Cardiac fibroblast (primary cell): Measurements from ENCODE around the gene CBLN1.
"Not testable (repeated sequence)": the region's sequence is repeated elsewhere in the genome, so short reads cannot be mapped to it uniquely, and the experiment has no call there.

Experiments
- DNase-seq, 2 donors: peaks; one replicate each; pipeline versions ENCODE4 v3.0.0 to v3.0.0-alpha.2; 2010; ENCODE audit warnings: low read depth in 2 of 2
- H3K4me3 ChIP-seq, 2 donors: replicated peaks in 1 of 2; 1 replicate in 1 of 2; 2 replicates in 1 of 2; pipeline ENCODE4 v1.5.1; 2011; ENCODE audit warnings: low read depth in 2 of 2, low read length in 2 of 2, mild to moderate bottlenecking in 2 of 2, moderate library complexity in 1 of 2
- TF ChIP-seq, protein P1 (sequence below): IDR thresholded peaks from one replicate; pipeline ENCODE4 v1.5.1; 2011; ENCODE audit warnings: low read depth, mild to moderate bottlenecking, low read length, inconsistent platforms

CBLN1 gene

DNA sequence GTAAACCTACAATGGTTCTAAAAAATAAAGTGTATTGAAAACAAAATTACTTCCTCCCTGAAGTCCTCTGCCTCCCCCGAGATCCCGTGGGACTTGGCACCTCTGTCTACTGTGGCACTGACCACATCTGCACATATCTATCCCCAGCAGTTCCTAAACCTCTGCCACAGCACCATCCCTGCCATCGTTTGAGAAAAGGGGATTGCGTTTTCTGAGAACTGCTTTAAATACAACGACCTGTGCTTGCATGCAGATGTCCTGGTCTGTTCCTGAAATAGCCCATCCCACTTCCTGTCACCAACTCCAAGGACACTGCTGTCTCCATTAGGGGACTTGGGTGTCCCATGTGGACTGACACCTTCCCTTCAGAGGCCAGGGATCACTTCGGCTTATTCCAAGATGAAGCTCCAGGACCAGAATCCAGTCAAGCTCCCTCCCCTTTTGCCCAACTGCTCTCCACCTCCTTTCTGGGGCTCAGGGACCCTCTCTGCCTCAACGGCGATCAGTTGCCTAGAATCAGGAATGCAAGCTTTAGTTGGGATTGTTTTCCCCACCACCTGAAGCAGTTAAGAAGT, 20.6 kb downstream of the CBLN1 start:
- TF ChIP-seq, protein P1, sequence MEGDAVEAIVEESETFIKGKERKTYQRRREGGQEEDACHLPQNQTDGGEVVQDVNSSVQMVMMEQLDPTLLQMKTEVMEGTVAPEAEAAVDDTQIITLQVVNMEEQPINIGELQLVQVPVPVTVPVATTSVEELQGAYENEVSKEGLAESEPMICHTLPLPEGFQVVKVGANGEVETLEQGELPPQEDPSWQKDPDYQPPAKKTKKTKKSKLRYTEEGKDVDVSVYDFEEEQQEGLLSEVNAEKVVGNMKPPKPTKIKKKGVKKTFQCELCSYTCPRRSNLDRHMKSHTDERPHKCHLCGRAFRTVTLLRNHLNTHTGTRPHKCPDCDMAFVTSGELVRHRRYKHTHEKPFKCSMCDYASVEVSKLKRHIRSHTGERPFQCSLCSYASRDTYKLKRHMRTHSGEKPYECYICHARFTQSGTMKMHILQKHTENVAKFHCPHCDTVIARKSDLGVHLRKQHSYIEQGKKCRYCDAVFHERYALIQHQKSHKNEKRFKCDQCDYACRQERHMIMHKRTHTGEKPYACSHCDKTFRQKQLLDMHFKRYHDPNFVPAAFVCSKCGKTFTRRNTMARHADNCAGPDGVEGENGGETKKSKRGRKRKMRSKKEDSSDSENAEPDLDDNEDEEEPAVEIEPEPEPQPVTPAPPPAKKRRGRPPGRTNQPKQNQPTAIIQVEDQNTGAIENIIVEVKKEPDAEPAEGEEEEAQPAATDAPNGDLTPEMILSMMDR = no peak
- no peak for DNase-seq
- H3K4me3 ChIP-seq = no peak overlapping the region

DNA sequence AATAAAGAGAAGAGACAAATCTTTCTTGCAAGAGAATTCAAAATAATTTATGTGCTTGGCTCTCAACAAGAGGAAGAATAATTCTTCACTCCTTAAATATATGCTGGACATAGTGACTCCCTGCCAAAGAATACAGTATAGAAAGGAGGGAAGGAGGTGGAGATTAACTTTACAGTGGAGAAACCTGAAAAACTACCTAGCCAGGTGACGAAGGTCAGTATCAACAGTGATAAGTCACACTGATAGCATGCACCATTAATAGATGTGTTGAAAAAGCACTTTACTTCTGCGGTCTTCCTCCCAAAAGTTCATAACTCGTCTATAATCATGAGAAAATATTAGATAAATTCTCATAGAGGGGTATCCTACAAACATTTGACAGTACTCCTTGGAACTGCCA, 21.4 kb downstream of the CBLN1 start:
- TF ChIP-seq, protein P1 = no peak
- no peak overlapping the region for H3K4me3 ChIP-seq
- DNase-seq = no peak

DNA sequence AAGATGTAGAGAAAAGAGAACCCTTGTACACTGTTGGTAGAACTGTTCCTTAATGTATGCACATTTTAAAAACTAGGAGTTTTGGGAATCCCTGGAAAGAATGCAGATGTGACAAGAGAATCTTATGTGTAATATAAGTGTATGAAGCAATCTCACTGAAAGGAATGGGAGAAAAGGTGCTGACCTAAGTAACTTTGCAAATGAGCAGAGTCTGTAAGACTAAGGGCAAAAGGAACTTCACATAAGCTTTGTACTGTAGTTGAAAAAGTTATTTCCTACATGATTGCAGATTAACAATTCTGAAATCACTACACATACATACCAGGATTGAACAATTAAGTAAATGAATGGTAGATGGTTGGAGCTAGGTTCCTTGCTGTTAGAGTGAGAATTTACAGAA, 22.3 kb downstream of the CBLN1 start:
- TF ChIP-seq, protein P1 = no peak
- H3K4me3 ChIP-seq = no peak overlapping the region
- no peak for DNase-seq

DNA sequence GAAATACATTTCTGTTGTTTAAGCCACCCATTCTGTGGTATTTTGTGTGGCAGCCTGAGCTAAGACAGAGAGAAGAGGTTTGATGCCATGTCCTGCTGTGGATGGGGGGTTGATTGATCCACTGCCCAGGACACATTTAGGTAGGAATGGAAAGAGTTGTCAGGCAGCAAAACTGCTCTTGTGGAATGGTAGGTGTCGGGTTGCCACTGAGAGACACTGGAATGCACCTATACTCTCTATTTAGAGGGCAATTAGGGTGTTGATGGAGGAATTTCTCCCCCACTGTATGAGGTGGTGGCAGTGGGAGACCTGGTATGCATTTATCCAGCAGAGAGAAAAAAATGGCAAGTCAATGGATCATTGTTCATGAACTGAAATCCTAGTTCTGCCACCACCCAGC, 30.9 kb downstream of the CBLN1 start:
- TF ChIP-seq, protein P1 = no peak
- no peak overlapping the region for H3K4me3 ChIP-seq
- no peak for DNase-seq

DNA sequence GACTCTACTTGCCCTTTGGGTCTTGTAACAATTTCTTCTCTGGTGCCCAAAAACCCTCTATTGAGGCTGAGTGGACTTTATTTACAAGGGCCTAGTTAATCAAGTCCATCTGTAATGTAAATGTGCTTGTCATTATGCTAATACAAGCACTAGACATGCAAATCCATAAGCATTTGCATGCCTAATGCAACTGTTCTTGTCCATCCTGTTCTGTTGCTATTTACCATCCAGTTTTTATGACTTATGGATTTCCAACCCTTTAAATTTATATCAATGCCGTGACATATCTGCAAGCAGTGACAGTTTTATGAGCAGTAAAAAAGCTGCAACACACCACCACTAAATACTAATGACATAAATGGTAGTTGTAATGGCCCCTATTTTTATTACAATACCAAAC, 33.4 kb downstream of the CBLN1 start:
- TF ChIP-seq, protein P1 = no peak
- H3K4me3 ChIP-seq = no peak overlapping the region
- no peak for DNase-seq

DNA sequence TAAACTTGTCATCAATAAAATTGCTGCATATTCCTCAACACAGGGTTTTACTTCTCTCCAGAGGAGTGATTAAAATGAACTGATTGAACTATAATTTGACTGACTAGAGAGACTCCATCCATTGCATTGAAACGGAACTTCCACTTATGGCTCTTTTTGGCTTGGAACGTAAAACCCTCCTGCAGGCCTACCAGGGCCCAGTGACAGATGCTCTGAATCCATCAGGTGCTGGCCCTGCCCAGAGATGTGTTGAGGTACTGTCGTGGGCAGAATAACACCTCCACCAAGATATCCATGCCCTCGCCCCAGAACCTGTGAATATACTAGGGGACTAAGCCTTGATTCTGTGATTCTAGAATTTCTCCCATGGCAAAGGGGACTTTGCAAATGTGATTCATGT, 45.4 kb downstream of the CBLN1 start:
- H3K4me3 ChIP-seq = no peak overlapping the region
- DNase-seq = no peak
- TF ChIP-seq, protein P1 = no peak

DNA sequence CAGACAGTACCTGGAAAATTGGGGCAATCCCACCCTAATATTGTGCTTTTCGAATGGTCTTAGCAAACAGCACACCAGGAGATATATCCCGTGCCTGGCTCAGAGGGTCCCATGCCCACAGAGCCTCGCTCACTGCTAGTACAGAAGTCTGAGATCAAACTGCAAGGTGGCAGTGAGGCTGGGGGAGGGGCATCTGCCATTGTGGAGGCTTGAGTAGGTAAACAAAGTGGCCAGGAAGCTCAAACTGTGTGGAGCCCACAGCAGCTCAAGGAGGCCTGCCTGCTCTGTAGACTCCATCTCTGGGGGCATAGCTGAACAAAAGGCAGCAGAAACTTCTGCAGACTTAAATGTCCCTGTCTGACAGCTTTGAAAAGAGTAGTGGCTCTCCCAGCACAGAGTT, 53.3 kb downstream of the CBLN1 start:
- H3K4me3 ChIP-seq, DNase-seq: not testable (repeated sequence)
